GM18870 (cell line): ENCODE data around the gene CCDC181.
A peak's percentile ranks its signal among the peaks of the same experiment; 100 is the strongest.
"Not testable (repeated sequence)": the region's sequence is repeated elsewhere in the genome, so short reads cannot be mapped to it uniquely, and the experiment has no call there.

Experiments
- ATAC-seq: cut with Tn5 transposase; IDR thresholded peaks from one replicate; pipeline ENCODE4 v1.9.1; 2021; ENCODE audit warnings: moderate library complexity; ENCODE audit not compliant: unreplicated experiment

CCDC181 gene

DNA sequence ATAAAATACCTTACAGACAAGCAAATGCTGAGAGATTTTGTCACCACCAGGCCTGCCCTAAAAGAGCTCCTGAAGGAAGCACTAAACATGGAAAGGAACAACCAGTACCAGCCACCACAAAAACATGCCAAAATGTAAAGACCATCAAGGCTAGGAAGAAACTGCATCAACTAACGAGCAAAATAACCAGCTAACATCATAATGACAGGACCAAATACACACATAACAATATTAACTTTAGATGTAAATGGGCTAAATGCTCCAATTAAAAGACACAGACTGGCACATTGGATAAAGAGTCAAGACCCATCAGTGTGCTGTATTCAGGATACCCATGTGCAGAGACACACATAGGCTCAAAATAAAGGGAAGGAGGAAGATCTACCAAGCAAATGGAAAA lies 24.7 kb downstream of the CCDC181 start:
- ATAC-seq: not testable (repeated sequence)

DNA sequence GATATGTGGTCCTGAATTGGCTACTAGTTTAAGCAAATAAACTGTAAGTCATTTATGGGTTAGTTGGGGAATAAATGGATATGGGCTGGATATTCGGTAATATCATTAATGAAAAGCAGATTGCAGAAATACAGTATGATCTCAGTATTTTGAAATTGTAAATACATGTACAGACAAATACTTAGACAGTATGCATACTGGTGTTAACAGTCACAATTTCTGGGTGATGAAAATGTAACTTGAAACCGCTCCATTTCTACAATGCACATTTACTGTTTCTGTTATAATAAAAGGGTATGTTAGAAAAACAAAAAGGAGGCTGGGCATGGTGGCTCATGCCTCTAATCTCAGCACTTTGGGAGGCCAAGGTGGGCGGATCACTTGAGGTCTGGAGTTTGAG lies 31.3 kb downstream of the CCDC181 start:
- no peak for ATAC-seq

DNA sequence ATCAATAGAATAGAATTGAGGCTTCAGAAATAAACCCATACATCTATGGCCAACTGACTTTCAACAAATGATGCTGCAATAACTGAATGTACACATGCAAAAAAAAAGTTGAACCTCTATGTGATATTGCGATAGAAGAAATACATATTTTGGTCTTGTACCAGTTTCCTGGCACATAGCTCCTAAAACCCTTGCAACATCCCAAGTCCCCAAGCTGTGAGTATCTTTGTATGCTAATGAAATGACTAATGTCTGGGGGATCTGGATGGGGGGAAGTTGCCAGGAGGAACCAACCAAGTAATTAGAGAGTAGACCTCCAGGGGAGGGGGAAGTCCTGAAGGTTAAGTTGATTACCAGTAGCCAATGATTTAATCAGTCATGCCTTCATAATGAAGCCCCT lies 34.9 kb downstream of the CCDC181 start:
- ATAC-seq: no peak

DNA sequence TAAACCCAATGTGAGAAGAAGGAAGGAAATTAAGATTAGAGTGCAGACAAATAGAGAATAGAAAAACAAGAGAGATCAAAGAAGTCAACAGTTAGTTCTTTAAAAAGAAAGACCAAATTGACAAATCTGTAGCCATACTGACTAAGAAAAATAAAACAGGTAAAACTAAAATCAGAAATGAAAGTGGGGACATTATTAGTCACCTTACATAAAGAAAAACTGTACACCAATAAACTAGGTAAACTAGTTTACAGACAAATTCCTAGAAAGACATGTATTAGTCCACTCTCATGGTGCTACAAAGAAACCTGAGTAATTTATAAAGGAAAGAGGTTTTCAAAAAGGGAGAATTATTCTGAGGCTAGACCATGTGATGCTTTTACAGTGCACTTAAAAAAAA lies 37.0 kb downstream of the CCDC181 start:
- peak; percentile 93 for ATAC-seq

DNA sequence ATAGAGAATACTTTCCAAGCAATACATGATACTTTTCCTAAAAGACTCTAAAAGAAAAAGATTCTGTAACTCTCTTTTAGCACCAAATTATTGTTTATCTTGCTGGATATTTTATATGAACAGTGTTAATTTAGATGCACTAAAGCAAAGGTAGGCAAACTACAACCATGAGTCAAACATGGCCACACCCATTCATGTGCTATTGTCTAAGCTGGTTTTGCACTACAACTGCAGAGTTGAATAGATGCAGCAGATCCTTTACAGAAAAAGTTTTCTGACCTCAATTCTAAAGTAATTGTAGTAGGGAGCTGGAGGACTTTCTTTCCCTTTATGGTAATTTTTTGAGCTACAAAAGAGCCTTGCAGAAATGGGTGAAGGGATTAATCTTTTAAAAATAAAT lies 39.9 kb downstream of the CCDC181 start:
- ATAC-seq: no peak

DNA sequence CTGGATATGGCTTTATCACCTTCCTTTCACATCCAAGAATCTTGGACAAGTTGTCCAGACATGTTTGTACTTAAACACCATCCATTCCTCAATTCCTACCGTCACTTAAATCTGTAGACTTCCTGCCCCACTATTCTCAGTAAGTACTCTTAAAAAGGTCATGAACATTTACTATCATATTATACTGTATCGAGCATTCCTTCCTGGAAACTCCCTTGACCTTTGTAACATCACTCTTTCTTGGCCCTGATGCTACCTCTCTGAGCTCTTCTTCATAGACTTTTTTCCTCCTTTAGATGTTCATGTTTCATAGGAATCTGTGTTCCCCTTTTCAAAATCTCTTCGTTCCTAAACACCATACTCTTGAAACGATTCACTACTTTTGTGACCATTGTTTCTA lies 43.8 kb downstream of the CCDC181 start:
- no peak for ATAC-seq

DNA sequence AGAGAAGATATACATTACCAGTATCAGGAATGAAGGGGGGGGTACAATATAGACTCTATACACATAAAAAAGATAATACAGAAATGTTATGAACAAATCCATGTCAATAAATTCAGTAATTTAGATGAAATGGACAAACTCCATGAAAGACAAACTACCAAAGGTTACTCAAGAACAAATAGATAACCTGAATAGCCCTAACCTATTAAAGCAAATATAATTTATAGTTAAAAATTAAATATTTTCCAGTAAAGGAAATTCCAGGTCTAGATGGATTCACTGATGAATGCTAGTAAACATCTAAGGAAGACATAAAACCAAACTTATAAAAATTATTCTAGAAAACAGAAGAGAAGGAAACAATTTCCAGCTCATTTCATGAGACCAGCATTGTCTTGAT lies 46.1 kb downstream of the CCDC181 start:
- no peak for ATAC-seq

DNA sequence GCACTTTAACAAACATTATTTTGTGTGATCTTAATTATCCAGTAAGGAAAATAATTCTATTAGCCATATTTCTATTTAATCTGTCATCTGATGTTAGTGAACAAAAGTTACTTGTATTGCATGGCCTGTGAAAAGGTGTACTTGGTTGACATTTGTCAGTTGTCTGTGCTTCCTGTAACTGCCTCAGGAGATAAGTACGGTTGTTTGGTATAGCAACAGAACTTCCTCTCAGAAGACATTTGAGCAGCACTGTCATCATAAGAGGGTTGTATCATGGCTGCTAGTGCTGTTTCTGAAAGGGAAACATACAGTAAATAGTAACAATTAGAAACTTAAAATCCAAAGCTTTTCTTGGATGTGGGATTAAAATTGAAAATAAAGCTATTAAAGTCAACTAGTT lies 55.9 kb downstream of the CCDC181 start:
- ATAC-seq: no peak

DNA sequence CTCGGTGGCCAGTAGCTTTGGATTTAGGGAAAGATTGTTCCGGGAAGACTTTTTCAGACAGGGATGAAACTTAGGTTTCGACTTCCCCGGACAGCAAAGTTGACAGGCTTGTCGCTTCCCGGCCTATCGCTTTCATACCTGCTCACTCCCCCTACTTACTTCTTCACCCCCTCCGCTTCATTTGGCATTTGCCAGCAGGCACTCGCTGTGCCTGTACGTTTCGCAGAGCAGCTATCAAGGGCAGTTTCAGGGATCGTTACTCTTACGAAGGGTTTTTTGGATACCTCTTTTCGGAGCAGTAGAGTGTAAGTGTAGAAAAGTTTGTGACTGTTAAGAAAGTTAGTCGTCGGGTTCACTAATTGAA lies 58.9 kb downstream of the CCDC181 start:
- no peak for ATAC-seq

DNA sequence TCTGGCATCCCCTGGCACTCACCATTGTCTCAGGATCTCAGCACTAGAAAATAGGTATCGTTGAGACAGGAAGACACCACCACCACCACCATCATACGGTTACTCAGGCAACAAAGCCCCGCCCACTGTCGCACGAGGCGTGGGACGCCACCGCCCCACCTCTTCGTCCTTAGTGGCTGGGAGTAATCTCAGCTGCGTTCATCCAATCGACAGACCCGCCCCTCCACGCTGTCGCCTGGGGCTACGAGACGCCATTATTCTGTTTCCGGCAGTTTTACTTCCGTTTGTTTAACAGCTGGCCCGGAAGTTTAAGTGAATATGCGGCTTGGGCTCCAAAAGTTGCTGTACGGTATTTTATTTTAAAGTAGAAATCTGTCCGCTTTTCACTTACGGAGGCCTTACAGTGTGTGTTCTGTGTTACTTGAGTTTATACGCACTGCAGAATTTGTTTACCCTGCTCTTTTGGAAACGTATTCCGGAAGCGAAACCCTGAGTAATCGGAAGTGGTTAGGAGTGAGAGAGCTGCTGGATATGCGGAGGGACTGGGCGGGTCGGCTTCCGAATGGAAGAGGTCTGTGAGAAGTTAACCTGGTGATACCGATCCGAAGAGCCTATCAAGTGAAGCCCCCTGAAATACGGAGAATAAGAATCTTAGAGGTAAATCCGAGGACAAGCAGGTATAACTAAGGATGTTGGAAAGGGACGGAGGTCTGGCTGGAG lies 59.4 kb downstream of the CCDC181 start, which contains the start of the genes BLZF1 and NME7:
TSS of gene BLZF1 (plus strand) at position 510 of the 720 bp plus-strand sequence. CDS start 1,328 bp downstream, outside the sequence.
TSS of gene NME7 (minus strand) at position 112 of the 720 bp plus-strand sequence. CDS start at position 25, 87 bp downstream.
- peak; percentile 91 for ATAC-seq

DNA sequence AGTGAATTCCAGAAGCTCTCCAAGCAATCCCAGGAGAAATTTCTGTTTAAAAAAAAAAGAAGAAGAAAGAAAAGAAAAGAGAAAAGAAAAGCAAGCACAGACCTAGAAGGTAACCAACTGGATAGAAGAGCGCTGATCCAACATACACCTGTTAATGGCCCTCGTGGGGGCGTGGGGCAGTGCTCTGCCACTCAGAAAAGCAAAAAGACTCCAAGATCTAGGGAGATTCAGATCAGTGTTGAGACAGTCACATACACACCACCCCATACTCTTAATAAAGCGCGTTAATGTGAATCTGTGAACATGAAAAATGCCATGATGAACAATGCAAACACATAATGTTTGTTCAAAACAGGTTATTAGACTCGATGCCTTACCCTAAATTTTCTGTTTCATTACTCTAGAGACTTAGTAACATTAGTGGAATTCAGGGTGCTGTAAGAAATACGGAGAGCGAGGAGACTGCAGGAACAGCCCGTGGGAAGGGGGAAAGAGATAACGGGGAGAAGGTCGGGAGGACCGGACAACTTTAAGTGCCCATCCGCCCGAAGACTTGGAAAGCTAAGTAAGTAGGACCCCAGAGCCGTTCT lies 60.1 kb downstream of the CCDC181 start:
- ATAC-seq: no peak

DNA sequence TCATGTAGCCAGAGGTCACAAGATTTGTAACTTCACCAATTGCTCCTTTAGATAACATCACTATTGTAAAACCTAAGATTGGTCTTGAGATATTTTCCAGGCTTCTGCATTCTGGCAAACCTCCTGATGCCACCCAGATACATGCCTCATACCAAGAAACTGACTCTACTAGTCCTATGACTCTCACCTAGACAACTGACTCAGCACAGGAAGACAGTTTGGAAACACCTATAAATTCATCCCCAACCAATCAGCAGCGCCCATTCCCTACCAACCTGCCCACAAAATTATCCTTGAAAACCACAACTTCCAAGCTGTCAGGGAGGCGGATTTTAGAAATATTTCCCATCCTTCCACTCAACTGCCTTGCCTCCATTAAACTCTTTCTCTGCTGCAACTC lies 62.3 kb downstream of the CCDC181 start:
- ATAC-seq: no peak

DNA sequence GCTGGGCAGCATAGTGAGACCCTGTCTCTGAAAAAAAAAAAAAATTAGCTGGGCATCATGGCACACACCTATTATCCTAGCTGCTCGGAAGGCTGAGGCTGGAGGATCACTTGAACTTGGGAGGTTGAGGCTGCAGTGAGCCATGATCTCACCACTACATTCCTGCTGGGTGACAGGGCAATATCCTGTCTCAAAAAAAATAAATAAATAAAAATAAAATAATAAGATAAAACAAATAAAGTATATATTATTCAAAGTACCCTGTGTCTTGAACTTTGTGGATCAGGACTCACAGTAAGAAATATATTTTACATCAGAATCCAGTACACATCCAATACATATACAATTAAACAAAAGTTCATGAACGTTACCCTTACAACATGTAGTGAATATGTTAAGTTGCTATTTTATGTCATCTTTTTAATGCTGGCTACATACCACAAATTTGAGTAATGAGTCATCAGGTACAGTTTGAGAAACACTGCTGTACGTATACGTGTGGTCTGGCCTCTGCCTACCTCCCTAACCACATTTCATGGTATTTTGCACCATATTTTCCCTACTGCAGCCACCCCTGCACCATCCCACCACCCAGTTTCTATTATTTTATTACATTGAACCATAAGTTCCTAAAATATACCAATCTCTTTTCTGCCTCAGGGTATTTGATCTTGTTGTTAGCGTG lies 64.1 kb downstream of the CCDC181 start:
- ATAC-seq: peak; percentile 43

DNA sequence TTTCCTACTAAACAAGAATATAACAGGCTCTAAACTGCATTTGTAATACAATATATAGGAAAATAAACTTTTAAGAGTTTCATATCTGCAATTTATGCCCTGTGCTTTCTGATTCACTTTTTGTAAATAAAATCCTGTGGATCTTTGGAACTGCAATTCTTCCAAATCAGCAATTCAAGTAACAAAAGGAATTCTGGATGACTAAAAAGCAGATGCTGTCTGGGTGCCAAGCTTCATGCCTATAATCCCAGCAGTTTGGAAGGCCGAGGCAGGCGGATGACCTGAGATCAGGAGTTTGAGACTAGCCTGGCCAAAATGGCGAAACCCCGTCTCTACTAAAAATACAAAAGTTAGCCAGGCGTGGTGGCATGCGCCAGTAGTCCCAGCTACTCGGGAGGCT lies 66.0 kb downstream of the CCDC181 start:
- ATAC-seq: no peak

DNA sequence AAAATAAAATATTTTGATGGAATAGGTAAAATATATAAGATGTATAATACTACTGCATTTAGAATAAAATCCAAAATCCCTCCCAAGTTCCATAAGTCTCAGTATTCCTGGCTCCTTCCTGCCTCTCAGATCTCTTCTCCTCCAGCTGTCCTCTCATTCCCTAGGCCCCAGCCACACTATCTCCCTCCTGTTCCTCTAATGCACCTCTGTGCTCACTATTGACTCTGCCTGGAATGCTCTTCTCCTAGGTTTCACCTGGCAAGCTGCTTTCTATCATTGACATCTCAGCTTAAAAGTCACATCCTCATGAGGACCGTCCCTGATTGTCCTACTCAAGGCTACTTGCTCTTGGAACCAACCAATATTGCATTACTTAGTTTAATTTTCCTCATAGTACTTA lies 66.9 kb downstream of the CCDC181 start:
- ATAC-seq: no peak

DNA sequence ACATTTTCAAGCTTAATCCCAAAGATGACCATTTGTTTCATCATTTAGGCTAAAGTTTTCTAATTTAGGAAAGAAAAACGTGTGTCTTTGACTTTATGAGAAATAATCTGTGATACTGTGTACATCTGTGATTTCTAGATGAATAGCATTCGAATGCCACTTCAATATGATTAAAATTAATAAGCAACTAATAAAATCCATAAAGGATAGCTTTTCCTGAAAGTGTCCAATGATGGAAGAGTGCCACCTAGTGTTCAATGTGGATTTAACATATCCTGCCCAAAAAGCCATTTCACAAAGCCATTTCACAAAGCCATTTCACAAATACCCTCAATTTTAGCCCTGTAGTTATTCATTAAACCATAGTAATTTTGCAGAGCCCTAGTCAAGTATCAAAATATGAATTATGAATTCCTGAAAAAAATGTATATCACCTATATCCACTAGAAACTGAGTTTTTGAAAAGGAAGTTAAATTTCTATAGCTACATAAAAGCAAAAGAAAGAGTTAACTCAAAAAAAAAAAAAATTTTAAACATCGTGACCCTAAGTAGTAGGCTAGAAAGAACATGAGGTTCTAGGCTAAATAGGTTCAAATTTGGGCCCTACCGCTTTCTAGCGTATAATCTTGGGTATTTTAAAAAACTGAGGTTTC lies 78.8 kb downstream of the CCDC181 start:
- ATAC-seq: no peak

DNA sequence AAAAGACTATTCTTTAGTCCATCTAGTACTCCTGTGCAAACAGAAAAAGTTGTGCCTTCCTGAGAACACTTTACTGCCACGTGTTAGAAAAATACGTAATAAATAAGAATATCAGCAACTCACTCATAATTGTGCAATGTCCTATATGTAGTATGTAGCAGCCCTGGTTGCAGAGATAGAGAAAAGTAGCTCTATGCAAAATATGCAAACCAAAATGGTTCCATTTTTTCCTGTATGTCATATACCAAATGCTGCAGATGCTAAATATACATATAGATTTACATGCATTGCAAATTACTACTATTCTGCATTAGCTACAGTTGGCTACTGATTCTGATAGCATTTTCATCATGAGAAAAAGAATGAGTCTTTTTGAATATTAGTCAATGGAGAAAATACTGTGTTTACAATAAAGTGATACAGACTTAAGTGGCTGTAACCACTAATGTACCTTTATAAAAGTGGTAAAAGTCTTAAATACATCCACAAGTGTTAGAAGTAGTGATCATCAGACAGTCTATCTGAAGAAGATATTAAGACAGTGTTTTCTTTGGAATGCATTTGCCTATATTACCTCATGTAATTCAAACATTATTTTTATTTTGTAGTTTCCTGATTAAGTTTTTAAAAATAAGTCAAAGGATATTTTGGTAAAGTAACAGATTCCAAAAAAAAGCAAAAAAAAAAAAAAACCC lies 79.4 kb downstream of the CCDC181 start:
- no peak for ATAC-seq

DNA sequence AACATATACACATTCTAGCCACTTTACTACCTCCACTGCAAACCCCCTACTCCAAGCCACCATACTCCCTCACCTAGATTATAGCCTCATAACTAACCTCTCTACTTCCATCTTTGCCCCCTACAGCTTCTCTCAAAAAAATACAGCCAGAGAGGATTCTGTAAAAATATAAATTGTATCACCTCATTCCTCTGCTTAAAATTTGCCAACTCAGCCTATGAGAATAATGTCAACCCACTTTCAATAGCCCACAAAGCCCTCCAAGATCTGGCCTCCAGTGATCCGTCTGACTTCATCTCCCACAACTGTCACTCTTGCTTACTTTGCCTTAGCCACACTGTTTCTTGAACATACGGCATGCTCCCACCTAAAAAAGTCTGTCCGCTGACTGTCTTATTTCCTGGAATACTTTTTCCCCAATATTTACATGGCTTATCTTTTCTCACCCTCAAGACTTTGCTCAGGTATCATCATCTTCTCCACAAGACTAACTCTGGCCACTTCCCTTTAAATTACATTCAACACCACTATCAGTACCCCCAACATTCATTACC lies 81.2 kb downstream of the CCDC181 start:
- ATAC-seq: no peak

DNA sequence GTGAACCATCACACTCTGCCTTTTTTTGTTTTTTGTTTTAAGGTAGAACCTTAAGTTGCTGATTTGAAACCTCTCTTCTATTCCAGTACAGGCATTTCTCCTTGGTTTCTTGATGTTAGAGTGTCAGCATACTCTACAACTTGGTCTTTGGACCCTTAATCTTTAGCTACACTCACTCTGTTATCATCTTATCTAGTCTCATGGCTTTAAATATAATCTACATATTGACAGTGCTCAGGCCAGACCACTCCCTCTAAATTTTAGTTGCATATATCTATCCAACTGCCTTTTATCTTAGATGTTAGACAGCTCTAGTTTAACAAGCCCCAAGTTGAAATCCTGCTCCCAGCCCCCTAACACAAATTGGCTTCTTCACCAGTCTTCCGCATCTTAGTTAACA lies 81.8 kb downstream of the CCDC181 start:
- no peak for ATAC-seq
